Activated CD4-positive, alpha-beta T cell treated with anti-CD3 and anti-CD28 coated beads for 4 hours (primary cell): ENCODE data around the gene IL12A.

Experiments
- DNase-seq, 2 donors: peaks; one replicate each; pipeline ENCODE4 v3.0.0-alpha.2; 2020

The IL12A gene

DNA sequence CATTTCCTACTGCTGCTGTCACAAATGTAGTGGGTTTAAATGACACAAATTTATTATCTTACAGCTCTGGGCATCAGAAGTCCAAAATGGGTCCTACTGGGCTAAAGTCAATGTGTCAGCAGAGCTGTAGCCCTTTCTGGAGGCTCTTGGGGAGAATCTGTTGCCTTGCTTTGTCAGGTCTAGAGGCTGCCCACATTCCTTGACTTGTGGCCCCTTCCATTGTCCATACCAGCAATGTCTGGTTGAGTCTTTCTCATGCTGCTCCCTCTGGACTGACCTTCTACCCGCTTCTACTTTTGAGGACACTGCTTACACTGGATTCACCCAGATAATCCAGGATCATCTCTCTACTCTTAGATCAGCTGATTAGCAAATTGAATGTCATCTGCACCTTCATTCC, 3.0 kb downstream of the IL12A start:
- DNase-seq: no peak

GRCh38 chr3:159992589-159992988, 4.0 kb downstream of the IL12A start:
- no peak for DNase-seq

- DNase-seq: no peak
Observed at GRCh38 chr3:159994182-159994581, 5.5 kb downstream of the IL12A start.

DNA sequence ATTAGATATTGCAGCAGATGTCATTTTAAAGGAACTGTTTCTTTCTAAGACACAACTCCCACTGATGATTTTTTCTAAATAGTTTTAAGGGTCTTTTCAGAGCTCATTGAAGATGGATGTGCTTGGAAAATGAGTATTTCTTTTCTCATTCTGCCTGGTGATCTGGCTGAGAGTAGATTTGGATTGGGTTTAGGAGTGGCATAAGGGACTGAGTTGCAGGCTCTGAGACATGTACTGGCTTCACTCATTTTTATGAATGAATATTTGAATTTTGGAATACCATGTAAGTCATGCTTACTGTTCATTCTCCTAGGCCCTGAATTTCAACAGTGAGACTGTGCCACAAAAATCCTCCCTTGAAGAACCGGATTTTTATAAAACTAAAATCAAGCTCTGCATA, 6.5 kb downstream of the IL12A start:
- DNase-seq: no peak

- no peak for DNase-seq
Observed at GRCh38 chr3:159996018-159996417, 7.4 kb downstream of the IL12A start.

DNA sequence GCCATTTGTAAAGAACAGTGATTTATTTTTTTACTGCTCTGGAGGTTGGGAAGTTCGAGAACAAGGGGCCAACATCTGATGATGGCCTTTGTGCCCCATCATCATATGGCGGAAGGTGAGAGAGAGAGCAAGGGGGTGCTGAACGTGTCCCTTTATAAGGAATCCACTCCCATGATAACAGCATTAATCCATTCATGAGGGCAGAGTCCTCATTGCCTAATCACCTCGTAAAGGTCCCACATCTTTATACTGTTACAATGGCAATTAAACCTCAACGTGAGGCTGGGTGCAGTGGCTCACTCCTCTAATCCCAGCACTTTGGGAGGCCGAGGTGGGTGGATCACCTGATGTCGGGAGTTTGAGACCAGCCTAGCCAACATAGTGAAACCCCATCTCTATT, 8.3 kb downstream of the IL12A start:
- DNase-seq: no peak

GRCh38 chr3:160001148-160001760, 12.6 kb downstream of the IL12A start:
- DNase-seq: no peak

GRCh38 chr3:160001850-160002623, 13.4 kb downstream of the IL12A start:
- no peak for DNase-seq

DNA sequence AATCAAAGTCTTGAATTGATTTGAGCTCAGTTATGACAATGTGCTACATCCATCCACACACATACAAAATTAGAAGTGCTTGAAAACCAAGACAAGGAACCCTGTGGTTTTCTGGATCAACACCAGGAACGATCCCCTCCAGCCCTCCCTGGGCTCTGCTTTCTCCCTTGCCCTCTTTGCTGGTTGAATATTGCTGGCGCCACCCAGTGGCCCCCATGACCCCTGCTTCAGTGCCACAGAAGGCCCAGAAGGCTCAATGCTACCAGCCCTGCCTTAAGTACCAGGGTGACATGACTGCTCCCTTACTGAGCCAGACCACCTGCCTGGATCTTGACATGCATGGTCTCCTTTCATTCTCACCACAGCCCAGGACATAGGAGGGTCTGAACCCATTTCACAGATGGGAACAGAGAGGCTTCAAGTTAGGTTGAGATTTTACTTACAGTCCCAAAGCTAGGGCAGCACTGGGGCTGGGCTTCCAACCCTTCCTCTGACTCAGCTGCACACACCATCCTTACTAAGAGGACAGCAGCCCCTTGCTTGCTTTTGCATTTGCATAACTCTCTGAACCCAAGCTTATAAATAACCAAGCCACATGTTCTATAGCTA, 15.0 kb downstream of the IL12A start:
- no peak for DNase-seq

DNA sequence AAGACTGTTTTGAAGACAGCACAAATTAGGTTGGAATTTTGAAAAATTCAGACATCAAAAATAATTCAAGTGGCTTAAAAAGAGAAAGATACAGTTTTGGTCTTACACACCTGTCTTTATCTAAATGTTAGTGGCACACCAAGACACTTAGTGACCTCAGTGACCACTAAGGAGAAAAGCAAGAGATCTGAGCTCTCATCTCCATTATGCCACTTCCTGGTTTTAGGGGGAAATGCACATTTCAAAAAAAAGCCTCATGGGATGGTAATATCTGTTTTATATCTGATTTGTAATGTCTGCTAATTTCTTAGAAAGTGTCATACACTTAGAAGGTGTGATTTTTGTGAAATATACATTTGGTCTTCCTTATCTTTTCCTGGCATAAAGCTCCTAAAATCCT, 16.4 kb downstream of the IL12A start:
- DNase-seq: no peak

GRCh38 chr3:160006282-160007163, 17.9 kb downstream of the IL12A start:
- DNase-seq: no peak

DNA sequence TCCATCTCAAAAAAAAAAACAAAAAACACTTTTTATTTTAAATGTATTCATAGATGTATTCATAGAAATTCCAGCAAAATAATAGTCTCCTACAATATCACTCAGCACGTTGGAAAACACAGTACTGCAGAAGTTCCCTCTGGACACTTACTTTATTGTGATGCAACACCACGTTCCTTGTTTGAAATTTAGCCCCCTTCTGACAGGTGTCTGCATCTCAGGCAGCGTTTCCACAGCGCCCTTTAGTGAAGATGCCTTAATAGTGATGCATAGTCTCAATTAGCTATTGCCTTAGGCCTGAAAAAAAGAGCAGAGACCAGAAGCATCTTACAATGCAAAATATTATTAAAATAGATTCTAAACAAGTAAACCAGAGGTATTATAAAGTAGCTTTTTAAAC, 20.3 kb downstream of the IL12A start:
- no peak for DNase-seq

- DNase-seq: no peak
Observed at GRCh38 chr3:160009525-160009924, 20.9 kb downstream of the IL12A start.

- no peak for DNase-seq
Observed at GRCh38 chr3:160010578-160010977, 21.9 kb downstream of the IL12A start.

DNA sequence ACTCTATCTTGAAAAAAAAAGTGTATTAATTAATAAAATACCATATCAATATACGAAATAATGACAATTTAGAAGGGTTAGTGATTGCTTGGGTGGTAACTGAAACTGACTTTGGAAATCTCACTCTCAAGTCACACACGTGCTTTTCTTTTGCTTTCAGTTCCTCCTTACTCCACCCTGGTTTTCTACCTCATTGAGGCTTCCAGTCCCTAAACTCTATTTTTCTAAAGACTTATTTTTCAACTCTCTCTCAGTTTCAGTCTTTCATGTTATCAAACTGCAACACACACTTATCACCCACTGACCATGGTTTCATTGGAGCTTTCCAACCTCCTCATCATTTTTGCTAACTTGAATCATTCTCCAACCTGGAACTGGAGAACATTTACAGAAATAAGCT, 23.5 kb downstream of the IL12A start:
- no peak for DNase-seq

- no peak for DNase-seq
Observed at GRCh38 chr3:160016972-160017371, 28.3 kb downstream of the IL12A start.

DNA sequence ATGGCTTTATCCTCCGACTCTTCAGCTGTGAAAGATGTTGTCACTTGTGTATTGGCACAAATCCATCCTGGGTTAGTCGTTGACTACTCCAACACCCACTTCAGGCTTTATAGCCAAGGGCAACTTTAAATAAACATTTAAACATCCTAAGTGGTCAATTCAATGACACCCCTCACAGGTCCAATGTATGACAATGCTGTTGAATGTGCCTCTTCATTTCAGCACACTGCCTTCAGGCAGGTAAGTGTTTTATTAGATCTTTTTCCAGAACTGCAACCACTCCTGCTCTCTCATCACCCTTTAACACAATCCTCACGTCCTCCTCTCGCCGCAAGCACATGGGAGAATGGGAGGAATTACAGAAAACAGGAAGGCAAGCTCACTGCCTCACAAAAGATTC, 30.3 kb downstream of the IL12A start:
- no peak for DNase-seq

GRCh38 chr3:160020057-160020711, 31.5 kb downstream of the IL12A start:
- DNase-seq: no peak

DNA sequence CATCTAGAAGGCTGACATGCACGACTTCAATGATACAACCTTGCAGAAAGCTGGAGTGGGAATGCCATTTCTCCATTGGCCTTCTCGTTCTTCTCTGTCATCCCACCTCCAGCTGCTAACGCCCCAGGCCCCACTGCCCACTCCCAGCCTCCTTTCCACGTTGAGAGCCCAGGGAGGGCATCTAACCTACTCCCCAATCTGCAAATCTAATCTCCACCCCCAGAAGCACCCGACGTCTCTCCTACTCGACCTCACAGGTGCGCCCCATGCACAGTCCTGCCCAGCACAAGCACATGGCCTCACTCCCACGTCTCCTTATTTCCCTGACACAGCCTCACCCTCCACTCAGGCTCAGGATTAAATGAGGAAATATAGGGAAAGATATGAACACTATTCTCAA, 33.4 kb downstream of the IL12A start:
- no peak for DNase-seq

DNA sequence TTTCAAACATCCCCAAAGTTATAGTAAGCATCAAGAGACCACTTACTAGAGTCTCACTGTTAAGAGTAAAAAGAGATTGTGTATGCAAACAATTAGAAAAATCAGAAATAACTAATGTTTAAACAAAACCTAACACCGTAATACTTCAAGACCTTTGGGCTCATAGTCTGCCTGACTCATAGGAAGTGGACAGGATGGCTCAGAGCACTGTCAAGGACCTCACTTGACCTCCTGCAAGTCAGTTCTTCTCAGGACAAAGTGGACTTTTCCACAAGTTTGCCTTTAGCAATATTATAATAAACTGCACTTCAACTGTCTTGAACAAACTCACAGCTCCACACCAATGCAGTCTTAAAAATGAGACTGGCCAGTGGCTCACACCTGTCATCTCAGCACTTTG, 34.8 kb downstream of the IL12A start:
- no peak for DNase-seq

GRCh38 chr3:160027541-160028195, 39.0 kb downstream of the IL12A start:
- no peak for DNase-seq

DNA sequence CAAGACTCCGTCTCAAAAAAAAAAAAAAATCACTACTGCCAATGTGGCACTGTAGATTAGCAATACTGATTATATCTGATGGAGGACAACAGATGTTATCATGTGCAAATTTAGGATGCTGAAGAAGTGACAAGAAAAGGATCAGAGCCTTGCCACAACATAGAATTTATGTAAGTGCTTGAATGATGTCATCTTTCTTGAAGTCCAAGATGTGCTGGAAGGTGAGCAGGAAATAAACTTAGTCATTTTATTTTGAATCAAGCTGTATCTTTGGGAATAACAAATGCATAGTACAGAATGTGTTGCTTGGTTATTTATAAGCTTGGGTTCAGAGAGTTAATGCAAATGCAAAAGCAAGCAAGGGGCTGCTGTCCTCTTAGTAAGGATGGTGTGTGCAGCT, 47.1 kb downstream of the IL12A start:
- DNase-seq: no peak
